ENCODE results near the gene MAGOHB. TPM values are rescaled to one million over a fixed set of nuclear protein-coding genes. Genes with fewer than 3 reads are reported as not detected.
"Not testable (repeated sequence)": the region's sequence is repeated elsewhere in the genome, so short reads cannot be mapped to it uniquely, and the experiment has no call there.

MAGOHB gene
- total RNA-seq, 1 experiment from 2014 or later = 91.4 TPM

- H3K4me3 ChIP-seq = peak overlapping the region; percentile 90
- no peaks in the 10 kb centered on the region for H3K27me3 ChIP-seq (ENCODE audit: insufficient read depth, low read depth)
- peak overlapping the region; percentile 93 for H2AFZ ChIP-seq
- H3K4me2 ChIP-seq = peak overlapping the region; percentile 95
- no peaks in the 10 kb centered on the region for H3K9me2 ChIP-seq (ENCODE audit: insufficient read depth)
- H4K20me1 ChIP-seq (ENCODE audit: insufficient read depth) = no peaks in the 10 kb centered on the region
- H3K27ac ChIP-seq = peak overlapping the region; percentile 85
- TF ChIP-seq EZH2 (IDR thresholded peaks at IDR 0.05; ENCODE audit: low read depth) = no peak
- CTCF ChIA-PET = no interaction called here
- intact Hi-C loops (cut with micrococcal nuclease; ENCODE audit: unreplicated experiment) = loop anchor here (5.0 kb wide), 1 partner anchor 282 kb away; no protein-coding TSS in a partner anchor
- POLR2A ChIA-PET (ENCODE audit: unreplicated experiment) = interaction anchor here (0.6 to 1.0 kb wide), 4 partner anchors 55 to 1979 kb away, joined by 3 to 6 read pairs (median 4); no protein-coding TSS in a partner anchor
- H3K79me2 ChIP-seq (ENCODE audit: low read depth) = peaks cover 22% of the 10 kb centered on the region
- no peak for DNase-seq
- no peaks in the 10 kb centered on the region for H3K9me3 ChIP-seq (ENCODE audit: insufficient read depth, low read depth)
- H3K36me3 ChIP-seq (ENCODE audit: low read depth) = peaks cover 10% of the 10 kb centered on the region; the same call in 1 of the 2 replicates
- peaks cover 35% of the 10 kb centered on the region for H3K4me1 ChIP-seq (replicated peaks; ENCODE audit: insufficient read depth)
- no TSS peak for BruUV-seq (replicated peaks)
- H3F3A ChIP-seq (ENCODE audit: insufficient read depth, low read depth) = peaks cover 15% of the 10 kb centered on the region
Observed at GRCh38 chr12:10614056-10614370, 604 bp upstream of the MAGOHB start.

DNA sequence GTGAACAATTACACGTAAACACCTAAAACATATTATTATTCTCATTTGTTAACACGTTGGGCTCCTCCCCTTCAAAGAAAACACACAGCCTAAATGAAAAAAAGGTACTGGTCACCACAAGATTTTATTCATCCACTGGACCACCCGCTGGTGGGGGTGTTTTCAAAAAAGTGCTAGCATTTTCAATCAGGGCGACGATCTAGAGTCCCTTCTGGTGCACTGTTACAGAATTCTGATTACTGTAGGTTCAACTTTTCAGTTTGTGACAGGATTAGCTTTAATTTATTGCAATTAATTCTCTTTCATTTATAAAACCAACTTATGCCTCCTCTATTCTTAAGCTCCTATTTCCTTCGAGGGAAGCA is 443 bp downstream of the MAGOHB start:
- Histone ChIP-seq H3K79me2 (ENCODE audit: low read depth) (peaks cover 22% of the 10 kb centered on the region), H3K27ac (peak overlapping the region; percentile 85), H3F3A (ENCODE audit: insufficient read depth, low read depth) (peaks cover 7% of the 10 kb centered on the region; the same call in 1 of the 2 replicates), H3K9me3 (ENCODE audit: insufficient read depth, low read depth) (no peaks in the 10 kb centered on the region), H3K4me1 (replicated peaks; ENCODE audit: insufficient read depth) (peaks cover 24% of the 10 kb centered on the region), H3K36me3 (ENCODE audit: low read depth) (peaks cover 19% of the 10 kb centered on the region), H3K9me2 (ENCODE audit: insufficient read depth) (no peaks in the 10 kb centered on the region), H3K27me3 (ENCODE audit: insufficient read depth, low read depth) (no peaks in the 10 kb centered on the region), H2AFZ (peak overlapping the region; percentile 93), H4K20me1 (ENCODE audit: insufficient read depth) (no peaks in the 10 kb centered on the region), H3K4me3 (peak overlapping the region; percentile 90), H3K4me2 (peak overlapping the region; percentile 95)
- intact Hi-C loops (cut with micrococcal nuclease; ENCODE audit: unreplicated experiment) = loop anchor here (1.0 to 5.0 kb wide), 5 partner anchors 21 to 281 kb away; partner anchors contain the start of gene STYK1
- ChIA-PET CTCF (interaction anchor here (0.7 kb wide), 1 partner anchor 666 kb away, joined by 3 read pairs; no protein-coding TSS in a partner anchor), POLR2A (ENCODE audit: unreplicated experiment) (no interaction called here)
- TF ChIP-seq, protein P1, sequence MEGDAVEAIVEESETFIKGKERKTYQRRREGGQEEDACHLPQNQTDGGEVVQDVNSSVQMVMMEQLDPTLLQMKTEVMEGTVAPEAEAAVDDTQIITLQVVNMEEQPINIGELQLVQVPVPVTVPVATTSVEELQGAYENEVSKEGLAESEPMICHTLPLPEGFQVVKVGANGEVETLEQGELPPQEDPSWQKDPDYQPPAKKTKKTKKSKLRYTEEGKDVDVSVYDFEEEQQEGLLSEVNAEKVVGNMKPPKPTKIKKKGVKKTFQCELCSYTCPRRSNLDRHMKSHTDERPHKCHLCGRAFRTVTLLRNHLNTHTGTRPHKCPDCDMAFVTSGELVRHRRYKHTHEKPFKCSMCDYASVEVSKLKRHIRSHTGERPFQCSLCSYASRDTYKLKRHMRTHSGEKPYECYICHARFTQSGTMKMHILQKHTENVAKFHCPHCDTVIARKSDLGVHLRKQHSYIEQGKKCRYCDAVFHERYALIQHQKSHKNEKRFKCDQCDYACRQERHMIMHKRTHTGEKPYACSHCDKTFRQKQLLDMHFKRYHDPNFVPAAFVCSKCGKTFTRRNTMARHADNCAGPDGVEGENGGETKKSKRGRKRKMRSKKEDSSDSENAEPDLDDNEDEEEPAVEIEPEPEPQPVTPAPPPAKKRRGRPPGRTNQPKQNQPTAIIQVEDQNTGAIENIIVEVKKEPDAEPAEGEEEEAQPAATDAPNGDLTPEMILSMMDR (conservative IDR thresholded peaks at IDR 0.05) = no peak
- no peak for TF ChIP-seq EZH2 (IDR thresholded peaks at IDR 0.05; ENCODE audit: low read depth)
- no peak for DNase-seq
- no TSS peak for BruUV-seq (replicated peaks)

- Histone ChIP-seq H4K20me1 (ENCODE audit: insufficient read depth) (no peaks in the 10 kb centered on the region), H3K9me2 (ENCODE audit: insufficient read depth) (no peaks in the 10 kb centered on the region), H3K9me3 (ENCODE audit: insufficient read depth, low read depth) (no peaks in the 10 kb centered on the region), H2AFZ (no peak overlapping the region), H3K4me1 (replicated peaks; ENCODE audit: insufficient read depth) (peaks cover 17% of the 10 kb centered on the region; the same call in 1 of the 2 replicates), H3K27ac (no peak overlapping the region), H3K36me3 (ENCODE audit: low read depth) (peaks cover 26% of the 10 kb centered on the region), H3K79me2 (ENCODE audit: low read depth) (peaks cover 22% of the 10 kb centered on the region), H3K4me3 (peak overlapping the region; percentile 90; the same call in 1 of the 2 replicates), H3K4me2 (peak overlapping the region; percentile 95), H3F3A (ENCODE audit: insufficient read depth, low read depth) (no peaks in the 10 kb centered on the region; the same call in 1 of the 2 replicates), H3K27me3 (ENCODE audit: insufficient read depth, low read depth) (no peaks in the 10 kb centered on the region)
- intact Hi-C loops (cut with micrococcal nuclease; ENCODE audit: unreplicated experiment) = loop anchor here (2.0 to 5.0 kb wide), 2 partner anchors 139 to 280 kb away; no protein-coding TSS in a partner anchor
- ChIA-PET CTCF (no interaction called here), POLR2A (ENCODE audit: unreplicated experiment) (interaction anchor here (0.6 kb wide), 1 partner anchor 23 kb away, joined by 3 read pairs; no protein-coding TSS in a partner anchor)
- TF ChIP-seq, protein P1 (conservative IDR thresholded peaks at IDR 0.05) = no peak
- no peak for TF ChIP-seq EZH2 (IDR thresholded peaks at IDR 0.05; ENCODE audit: low read depth)
- DNase-seq = no peak
- BruUV-seq (replicated peaks) = no TSS peak
Observed at GRCh38 chr12:10612110-10612509, 1.3 kb downstream of the MAGOHB start.

DNA sequence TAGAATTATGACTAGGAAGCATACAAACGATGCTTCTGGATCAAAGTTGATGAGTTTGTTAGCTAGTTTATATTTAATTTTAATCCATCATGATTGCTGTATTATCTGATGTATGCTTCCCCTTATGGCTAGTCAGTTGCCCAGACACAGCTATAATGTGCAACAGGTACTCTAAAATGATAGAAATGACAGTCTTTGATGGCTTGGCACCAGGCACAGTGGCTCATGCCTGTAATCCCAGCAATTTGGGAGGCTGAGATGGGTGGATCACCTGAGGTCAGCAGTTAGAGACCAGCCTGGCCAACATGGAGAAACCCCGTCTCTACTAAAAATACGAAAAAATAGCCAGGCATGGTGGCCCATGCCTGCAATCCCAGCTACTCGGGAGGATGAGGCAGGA is 2.2 kb downstream of the MAGOHB start:
- CTCF ChIA-PET; BruUV-seq (replicated peaks); H3K4me2 ChIP-seq; H3K4me3 ChIP-seq; POLR2A ChIA-PET (ENCODE audit: unreplicated experiment); H3K9me2 ChIP-seq (ENCODE audit: insufficient read depth); H3K27me3 ChIP-seq (ENCODE audit: insufficient read depth, low read depth); H2AFZ ChIP-seq; H3K9me3 ChIP-seq (ENCODE audit: insufficient read depth, low read depth); H3F3A ChIP-seq (ENCODE audit: insufficient read depth, low read depth); H3K27ac ChIP-seq; DNase-seq; H4K20me1 ChIP-seq (ENCODE audit: insufficient read depth): not testable (repeated sequence)
- Histone ChIP-seq H3K79me2 (ENCODE audit: low read depth) (peaks cover 22% of the 10 kb centered on the region), H3K4me1 (replicated peaks; ENCODE audit: insufficient read depth) (peaks cover 17% of the 10 kb centered on the region; the same call in 1 of the 2 replicates), H3K36me3 (ENCODE audit: low read depth) (peaks cover 30% of the 10 kb centered on the region)
- intact Hi-C loops (cut with micrococcal nuclease; ENCODE audit: unreplicated experiment) = loop anchor here (5.0 kb wide), 1 partner anchor 279 kb away; no protein-coding TSS in a partner anchor

Measured in PC-9 (cell line).